Measurements from ENCODE around the gene DCDC2C.

Gene DCDC2C

GRCh38 chr2:3762771-3763447 is 59.5 kb downstream of the DCDC2C start:
- Histone ChIP-seq H2AFZ (ENCODE audit: low read depth, low read length) (no peak overlapping the region), H3K9me3 (ENCODE audit: low read length) (no peaks in the 10 kb centered on the region), H3K4me1 (ENCODE audit: insufficient read depth, low read length) (no peaks in the 10 kb centered on the region), H3K27me3 (ENCODE audit: insufficient read depth, low read length) (no peaks in the 10 kb centered on the region), H3K4me3 (ENCODE audit: low read length) (no peak overlapping the region), H3K36me3 (ENCODE audit: insufficient read depth, low read length) (no peaks in the 10 kb centered on the region)

GRCh38 chr2:3766824-3767223 is 63.4 kb downstream of the DCDC2C start:
- Histone ChIP-seq H3K9me3 (ENCODE audit: low read length) (no peaks in the 10 kb centered on the region), H3K27me3 (ENCODE audit: insufficient read depth, low read length) (peaks cover 4% of the 10 kb centered on the region)

GRCh38 chr2:3768960-3769765 is 65.8 kb downstream of the DCDC2C start:
- H2AFZ ChIP-seq (ENCODE audit: low read depth, low read length), result no peak overlapping the region
- H3K36me3 ChIP-seq (ENCODE audit: insufficient read depth, low read length), result no peaks in the 10 kb centered on the region
- no peaks in the 10 kb centered on the region for H3K9me3 ChIP-seq (ENCODE audit: low read length)
- H3K27me3 ChIP-seq (ENCODE audit: insufficient read depth, low read length), result peaks cover 7% of the 10 kb centered on the region
- H3K4me1 ChIP-seq (ENCODE audit: insufficient read depth, low read length), result no peaks in the 10 kb centered on the region
- no peak overlapping the region for H3K4me3 ChIP-seq (ENCODE audit: low read length)

More at GRCh38 chr2:3766824-3767223, 63.4 kb downstream of the DCDC2C start:
- no peak overlapping the region for H3K4me3 ChIP-seq (ENCODE audit: low read length)
- no peaks in the 10 kb centered on the region for H3K36me3 ChIP-seq (ENCODE audit: insufficient read depth, low read length)
- H2AFZ ChIP-seq (ENCODE audit: low read depth, low read length), result no peak overlapping the region
- no peaks in the 10 kb centered on the region for H3K4me1 ChIP-seq (ENCODE audit: insufficient read depth, low read length)

GRCh38 chr2:3769766-3770165 is 66.4 kb downstream of the DCDC2C start:
- no peaks in the 10 kb centered on the region for H3K36me3 ChIP-seq (ENCODE audit: insufficient read depth, low read length)
- H3K9me3 ChIP-seq (ENCODE audit: low read length), result no peaks in the 10 kb centered on the region
- H3K27me3 ChIP-seq (ENCODE audit: insufficient read depth, low read length), result peaks cover 7% of the 10 kb centered on the region

GRCh38 chr2:3770724-3771415 is 67.5 kb downstream of the DCDC2C start:
- Histone ChIP-seq H3K36me3 (ENCODE audit: insufficient read depth, low read length) (no peaks in the 10 kb centered on the region), H3K27me3 (ENCODE audit: insufficient read depth, low read length) (peaks cover 7% of the 10 kb centered on the region), H3K4me3 (ENCODE audit: low read length) (no peak overlapping the region), H3K4me1 (ENCODE audit: insufficient read depth, low read length) (no peaks in the 10 kb centered on the region), H3K9me3 (ENCODE audit: low read length) (no peaks in the 10 kb centered on the region), H2AFZ (ENCODE audit: low read depth, low read length) (no peak overlapping the region)

More at GRCh38 chr2:3769766-3770165, 66.4 kb downstream of the DCDC2C start:
- Histone ChIP-seq H2AFZ (ENCODE audit: low read depth, low read length) (no peak overlapping the region), H3K4me1 (ENCODE audit: insufficient read depth, low read length) (no peaks in the 10 kb centered on the region), H3K4me3 (ENCODE audit: low read length) (no peak overlapping the region)

- Histone ChIP-seq H3K4me3 (ENCODE audit: low read length) (no peak overlapping the region), H3K27me3 (ENCODE audit: insufficient read depth, low read length) (peaks cover 7% of the 10 kb centered on the region), H3K4me1 (ENCODE audit: insufficient read depth, low read length) (no peaks in the 10 kb centered on the region)
Observed at GRCh38 chr2:3771576-3771975, 68.2 kb downstream of the DCDC2C start.

GRCh38 chr2:3774336-3774735 is 71.0 kb downstream of the DCDC2C start:
- Histone ChIP-seq H3K36me3 (ENCODE audit: insufficient read depth, low read length) (no peaks in the 10 kb centered on the region), H3K9me3 (ENCODE audit: low read length) (no peaks in the 10 kb centered on the region), H2AFZ (ENCODE audit: low read depth, low read length) (no peak overlapping the region), H3K27me3 (ENCODE audit: insufficient read depth, low read length) (peaks cover 7% of the 10 kb centered on the region), H3K4me3 (ENCODE audit: low read length) (no peak overlapping the region), H3K4me1 (ENCODE audit: insufficient read depth, low read length) (no peaks in the 10 kb centered on the region)

More at GRCh38 chr2:3771576-3771975, 68.2 kb downstream of the DCDC2C start:
- no peaks in the 10 kb centered on the region for H3K36me3 ChIP-seq (ENCODE audit: insufficient read depth, low read length)
- no peak overlapping the region for H2AFZ ChIP-seq (ENCODE audit: low read depth, low read length)
- H3K9me3 ChIP-seq (ENCODE audit: low read length), result no peaks in the 10 kb centered on the region

- no peak overlapping the region for H3K4me3 ChIP-seq (ENCODE audit: low read length)
- H3K4me1 ChIP-seq (ENCODE audit: insufficient read depth, low read length), result no peaks in the 10 kb centered on the region
- peaks cover 7% of the 10 kb centered on the region for H3K27me3 ChIP-seq (ENCODE audit: insufficient read depth, low read length)
- no peaks in the 10 kb centered on the region for H3K9me3 ChIP-seq (ENCODE audit: low read length)
- no peaks in the 10 kb centered on the region for H3K36me3 ChIP-seq (ENCODE audit: insufficient read depth, low read length)
- H2AFZ ChIP-seq (ENCODE audit: low read depth, low read length), result no peak overlapping the region
Observed at GRCh38 chr2:3776311-3776710, 72.9 kb downstream of the DCDC2C start.

GRCh38 chr2:3777966-3778365 is 74.6 kb downstream of the DCDC2C start:
- Histone ChIP-seq H3K27me3 (ENCODE audit: insufficient read depth, low read length) (no peaks in the 10 kb centered on the region), H3K4me3 (ENCODE audit: low read length) (no peak overlapping the region), H3K9me3 (ENCODE audit: low read length) (no peaks in the 10 kb centered on the region), H2AFZ (ENCODE audit: low read depth, low read length) (no peak overlapping the region), H3K36me3 (ENCODE audit: insufficient read depth, low read length) (no peaks in the 10 kb centered on the region), H3K4me1 (ENCODE audit: insufficient read depth, low read length) (no peaks in the 10 kb centered on the region)

- H3K4me3 ChIP-seq (ENCODE audit: low read length), result no peak overlapping the region
- H3K4me1 ChIP-seq (ENCODE audit: insufficient read depth, low read length), result no peaks in the 10 kb centered on the region
- no peaks in the 10 kb centered on the region for H3K9me3 ChIP-seq (ENCODE audit: low read length)
- no peak overlapping the region for H2AFZ ChIP-seq (ENCODE audit: low read depth, low read length)
- H3K36me3 ChIP-seq (ENCODE audit: insufficient read depth, low read length), result no peaks in the 10 kb centered on the region
- H3K27me3 ChIP-seq (ENCODE audit: insufficient read depth, low read length), result no peaks in the 10 kb centered on the region
Observed at GRCh38 chr2:3778851-3779495, 75.6 kb downstream of the DCDC2C start.

GRCh38 chr2:3779496-3780049 is 76.2 kb downstream of the DCDC2C start:
- no peak overlapping the region for H2AFZ ChIP-seq (ENCODE audit: low read depth, low read length)
- H3K4me1 ChIP-seq (ENCODE audit: insufficient read depth, low read length), result no peaks in the 10 kb centered on the region
- H3K4me3 ChIP-seq (ENCODE audit: low read length), result no peak overlapping the region
- no peaks in the 10 kb centered on the region for H3K27me3 ChIP-seq (ENCODE audit: insufficient read depth, low read length)
- H3K36me3 ChIP-seq (ENCODE audit: insufficient read depth, low read length), result no peaks in the 10 kb centered on the region
- no peaks in the 10 kb centered on the region for H3K9me3 ChIP-seq (ENCODE audit: low read length)

GRCh38 chr2:3780477-3781402 is 77.4 kb downstream of the DCDC2C start:
- H3K4me3 ChIP-seq (ENCODE audit: low read length), result no peak overlapping the region
- no peaks in the 10 kb centered on the region for H3K9me3 ChIP-seq (ENCODE audit: low read length)
- no peaks in the 10 kb centered on the region for H3K27me3 ChIP-seq (ENCODE audit: insufficient read depth, low read length)
- no peaks in the 10 kb centered on the region for H3K36me3 ChIP-seq (ENCODE audit: insufficient read depth, low read length)
- H2AFZ ChIP-seq (ENCODE audit: low read depth, low read length), result no peak overlapping the region
- H3K4me1 ChIP-seq (ENCODE audit: insufficient read depth, low read length), result no peaks in the 10 kb centered on the region
